Measurements from ENCODE around the gene SULT6B1. TPM values are rescaled to one million over a fixed set of nuclear protein-coding genes. Genes with fewer than 3 reads are reported as not detected.

SULT6B1 gene
- total RNA-seq, 4 donors from 2014 or later, result not detected

- no peak for DNase-seq
- Histone ChIP-seq H3K36me3 (peaks cover 0 to 19% (median 6%) of the 10 kb centered on the region in 4 donors), H3K27ac (peak overlapping the region in 3 of 4 donors; percentile 1 to 46 (median 28)), H3K9me3 (no peaks in the 10 kb centered on the region), H3K27me3 (no peaks in the 10 kb centered on the region), H3K4me3 (no peak overlapping the region), H3K4me1 (peaks cover 4 to 32% (median 13%) of the 10 kb centered on the region in 4 donors)
- intact Hi-C loops (cut with DNase I; ENCODE audit: low total_unique reads), result loop anchor here (10.0 kb wide), 1 partner anchor 489 kb away; no protein-coding TSS in a partner anchor
- WGBS, 2 donors (ENCODE audit: low coverage in 1 of 2), result 48 to 70% methylated on average over 2 of the region's 2 CpGs
- no peak for TF ChIP-seq CTCF (IDR thresholded peaks at IDR 0.05)
- in situ Hi-C loops (cut with MboI; ENCODE audit: low pct_ligation_motif_present in 1 of 4, low pct_unique_long_range_greater_than_20kb in 1 of 4, low sequenced_read_pairs in 3 of 4), result no loop called here
These were observed 42.4 kb downstream of the SULT6B1 start for GRCh38 chr2:37146062-37146461.

GRCh38 chr2:37143974-37144373 is 44.5 kb downstream of the SULT6B1 start:
- TF ChIP-seq CTCF (IDR thresholded peaks at IDR 0.05), result no peak
- no peak for TF ChIP-seq POLR2A (IDR thresholded peaks at IDR 0.05)
- TF ChIP-seq POLR2AphosphoS5 (IDR thresholded peaks at IDR 0.05), result no peak
- TF ChIP-seq EP300 (IDR thresholded peaks at IDR 0.05; ENCODE audit: low read depth), result no peak
- Histone ChIP-seq H3K27ac (no peak overlapping the region), H3K4me1 (peaks cover 0 to 13% (median 2%) of the 10 kb centered on the region in 4 donors), H3K36me3 (peaks cover 0 to 27% (median 12%) of the 10 kb centered on the region in 4 donors), H3K4me3 (no peak overlapping the region), H3K9me3 (no peaks in the 10 kb centered on the region), H3K27me3 (no peaks in the 10 kb centered on the region)
- WGBS, 2 donors (ENCODE audit: low coverage in 1 of 2), result 97 to 100% methylated on average over 1 of the region's 1 CpG
- no peak for DNase-seq
- in situ Hi-C loops (cut with MboI; ENCODE audit: low pct_ligation_motif_present in 1 of 4, low pct_unique_long_range_greater_than_20kb in 1 of 4, low sequenced_read_pairs in 3 of 4), result no loop called here
- intact Hi-C loops (cut with DNase I; ENCODE audit: low total_unique reads), result loop anchor here (10.0 kb wide), 1 partner anchor 491 kb away; no protein-coding TSS in a partner anchor

- Histone ChIP-seq H3K27ac (no peak overlapping the region), H3K36me3 (peaks cover 0 to 36% (median 14%) of the 10 kb centered on the region in 4 donors), H3K4me1 (no peaks in the 10 kb centered on the region), H3K4me3 (no peak overlapping the region), H3K27me3 (no peaks in the 10 kb centered on the region), H3K9me3 (no peaks in the 10 kb centered on the region)
- no peak for DNase-seq
- in situ Hi-C loops (cut with MboI; ENCODE audit: low pct_ligation_motif_present in 1 of 4, low pct_unique_long_range_greater_than_20kb in 1 of 4, low sequenced_read_pairs in 3 of 4) (no loop called here), intact Hi-C loops (cut with DNase I; ENCODE audit: low total_unique reads) (loop anchor here (10.0 kb wide), 1 partner anchor 492 kb away; no protein-coding TSS in a partner anchor)
- TF ChIP-seq EP300 (IDR thresholded peaks at IDR 0.05; ENCODE audit: low read depth) (no peak), POLR2A (IDR thresholded peaks at IDR 0.05) (no peak), POLR2AphosphoS5 (IDR thresholded peaks at IDR 0.05) (no peak), CTCF (IDR thresholded peaks at IDR 0.05) (no peak)
These were observed 45.9 kb downstream of the SULT6B1 start for GRCh38 chr2:37142546-37142945.

- intact Hi-C loops (cut with DNase I; ENCODE audit: low total_unique reads), result no loop called here
These were observed 55.6 kb downstream of the SULT6B1 start for GRCh38 chr2:37132914-37133313.

More at GRCh38 chr2:37132914-37133313, 55.6 kb downstream of the SULT6B1 start:
- Histone ChIP-seq H3K4me1 (no peaks in the 10 kb centered on the region), H3K36me3 (peaks cover 0 to 63% (median 26%) of the 10 kb centered on the region in 4 donors), H3K27me3 (no peaks in the 10 kb centered on the region), H3K4me3 (no peak overlapping the region), H3K27ac (no peak overlapping the region), H3K9me3 (no peaks in the 10 kb centered on the region)
- 96 to 97% methylated on average over 5 to 6 of the region's 6 CpGs for WGBS, 2 donors (ENCODE audit: low coverage in 1 of 2)
- in situ Hi-C loops (cut with MboI; ENCODE audit: low pct_ligation_motif_present in 1 of 4, low pct_unique_long_range_greater_than_20kb in 1 of 4, low sequenced_read_pairs in 3 of 4), result no loop called here
- TF ChIP-seq POLR2AphosphoS5 (IDR thresholded peaks at IDR 0.05) (no peak), EP300 (IDR thresholded peaks at IDR 0.05; ENCODE audit: low read depth) (no peak), POLR2A (IDR thresholded peaks at IDR 0.05) (no peak), CTCF (IDR thresholded peaks at IDR 0.05) (no peak)
- DNase-seq, result no peak

All from transverse colon (tissue), 4 donors.